IPS DF 19.7 (cell line): ENCODE results near the gene XG.
"Not testable (repeated sequence)": the region's sequence is repeated elsewhere in the genome, so short reads cannot be mapped to it uniquely, and the experiment has no call there.

Experiments used
- DNase-seq: peaks from one replicate; pipeline ENCODE4 v3.0.0-alpha.2; 2013; ENCODE audit warnings: low read depth, low spot score

The XG gene

DNA sequence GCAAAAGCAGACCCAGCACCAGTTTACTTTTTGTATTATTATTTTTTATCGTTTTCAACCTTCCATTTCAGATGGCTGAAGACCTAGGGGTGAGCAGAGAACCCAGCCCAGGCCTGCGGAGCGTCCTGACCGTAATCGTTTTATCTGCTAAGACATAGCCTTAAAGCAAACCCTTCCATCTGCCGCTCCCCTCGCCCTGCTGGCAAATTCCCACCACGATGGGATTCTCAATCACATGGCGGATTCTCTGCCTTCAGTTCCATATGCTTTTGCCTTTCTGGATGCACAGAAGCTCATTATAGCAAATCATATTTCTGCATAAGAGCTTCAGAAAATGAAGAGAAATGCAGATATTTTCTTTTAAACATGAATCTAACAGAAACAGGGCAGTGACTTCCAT, 18.6 kb upstream of the XG start:
- DNase-seq: no peak

DNA sequence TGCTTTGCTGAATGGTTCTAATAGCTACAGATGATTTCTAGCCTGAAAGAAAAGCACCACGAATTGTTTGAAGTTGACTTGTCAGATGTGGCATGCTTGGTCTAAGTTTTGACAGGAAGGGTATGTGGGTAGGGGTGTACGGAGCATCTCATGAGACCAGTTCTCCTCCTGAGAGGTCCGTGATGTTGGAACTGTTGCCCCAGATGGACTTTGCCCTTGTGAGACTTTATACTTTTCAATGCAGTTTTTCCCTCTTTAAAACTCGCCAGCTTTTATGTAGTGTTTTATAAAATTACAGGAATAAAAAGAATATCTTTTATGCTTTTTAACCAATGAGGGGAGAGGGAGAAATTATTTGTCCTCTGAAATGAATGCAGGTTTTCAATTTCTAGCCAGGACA, 16.6 kb upstream of the XG start:
- no peak for DNase-seq

GRCh38 chrX:2740672-2741071, 11.2 kb upstream of the XG start:
- DNase-seq: no peak

DNA sequence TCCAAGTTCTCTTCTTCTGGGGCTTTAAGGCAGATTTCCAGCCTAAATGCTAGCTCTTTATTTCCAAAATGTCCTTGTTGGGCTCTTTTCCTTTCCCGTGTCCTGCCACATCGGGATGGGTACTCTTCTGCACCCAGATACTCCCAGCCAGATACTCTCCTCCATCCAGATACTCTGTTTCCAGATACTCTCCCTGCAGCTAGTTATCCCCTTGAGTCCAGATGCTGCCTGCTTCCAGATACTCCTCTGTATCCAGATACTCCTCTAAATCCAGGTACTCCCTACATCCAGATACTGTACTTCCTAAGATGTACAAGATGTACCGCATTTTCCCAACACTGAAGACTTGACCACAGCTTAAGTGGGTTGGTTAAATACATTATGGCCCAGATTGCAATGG, 10.5 kb upstream of the XG start:
- no peak for DNase-seq

GRCh38 chrX:2746250-2746649, 5.6 kb upstream of the XG start:
- DNase-seq: not testable (repeated sequence)

- DNase-seq: no peak
These were observed 3.5 kb upstream of the XG start for GRCh38 chrX:2748171-2748814.

DNA sequence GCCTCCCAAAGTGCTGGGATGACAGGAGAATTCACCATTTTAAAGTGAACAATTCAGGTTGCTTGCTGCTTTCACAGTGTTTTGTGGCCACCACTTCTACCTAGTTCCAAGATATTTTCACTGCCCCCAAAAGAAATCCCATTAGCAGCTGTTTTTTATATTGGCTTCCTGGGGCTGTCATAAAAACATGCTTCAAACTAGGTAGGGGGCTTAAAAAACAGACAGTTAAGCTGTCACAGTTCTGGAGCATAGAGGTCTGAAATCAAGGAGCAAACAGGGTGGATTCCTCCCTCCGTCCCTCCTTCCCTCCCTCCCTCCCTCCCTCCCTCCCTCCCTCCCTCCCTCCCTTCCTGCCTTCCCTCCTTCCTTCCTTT, 3.0 kb upstream of the XG start:
- DNase-seq: no peak

GRCh38 chrX:2751291-2751690, 549 bp upstream of the XG start:
- no peak for DNase-seq

GRCh38 chrX:2752441-2752840, 601 bp downstream of the XG start:
- not testable (repeated sequence) for DNase-seq

GRCh38 chrX:2755163-2755715, 3.4 kb downstream of the XG start:
- DNase-seq: not testable (repeated sequence)

DNA sequence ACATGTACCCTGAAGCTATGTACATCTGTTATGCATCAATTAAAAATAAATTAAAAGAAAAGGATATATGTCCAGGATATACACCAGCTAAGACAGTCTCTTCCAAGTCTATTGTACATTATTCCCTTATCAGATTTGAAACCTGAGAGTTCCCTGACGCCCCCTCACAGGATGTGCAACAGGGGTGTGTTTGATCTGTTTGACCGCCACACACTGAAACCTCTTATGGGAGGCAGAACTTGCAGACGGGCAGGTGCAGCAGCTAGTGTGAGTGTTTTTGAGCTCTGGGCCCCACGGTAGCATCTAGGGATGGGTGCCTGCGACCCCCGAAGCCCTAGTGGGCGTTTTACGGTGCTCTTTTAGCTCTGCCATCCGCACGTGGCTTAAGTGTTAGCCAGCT, 4.7 kb downstream of the XG start:
- no peak for DNase-seq

- DNase-seq: no peak
These were observed 9.4 kb downstream of the XG start for GRCh38 chrX:2761246-2761645.

DNA sequence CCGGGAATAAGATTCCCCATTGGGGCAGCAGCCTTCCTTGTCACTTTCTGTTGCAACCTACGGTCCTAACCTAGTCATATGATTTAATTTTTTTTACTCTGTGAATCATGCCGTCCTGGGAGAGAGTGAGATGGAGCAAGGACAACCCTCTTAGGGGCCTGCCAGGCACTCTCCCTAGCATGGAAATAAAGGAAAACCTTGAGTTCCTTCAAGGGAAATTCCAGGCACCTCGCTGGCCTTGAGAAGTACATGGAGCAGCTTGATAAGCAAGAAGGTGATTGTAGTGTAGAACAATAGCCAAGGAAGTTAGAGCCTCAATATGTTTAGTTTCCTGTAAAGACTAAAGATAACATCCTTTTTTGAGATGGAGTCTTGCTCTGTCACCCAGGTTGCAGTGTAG, 10.8 kb downstream of the XG start:
- DNase-seq: not testable (repeated sequence)

DNA sequence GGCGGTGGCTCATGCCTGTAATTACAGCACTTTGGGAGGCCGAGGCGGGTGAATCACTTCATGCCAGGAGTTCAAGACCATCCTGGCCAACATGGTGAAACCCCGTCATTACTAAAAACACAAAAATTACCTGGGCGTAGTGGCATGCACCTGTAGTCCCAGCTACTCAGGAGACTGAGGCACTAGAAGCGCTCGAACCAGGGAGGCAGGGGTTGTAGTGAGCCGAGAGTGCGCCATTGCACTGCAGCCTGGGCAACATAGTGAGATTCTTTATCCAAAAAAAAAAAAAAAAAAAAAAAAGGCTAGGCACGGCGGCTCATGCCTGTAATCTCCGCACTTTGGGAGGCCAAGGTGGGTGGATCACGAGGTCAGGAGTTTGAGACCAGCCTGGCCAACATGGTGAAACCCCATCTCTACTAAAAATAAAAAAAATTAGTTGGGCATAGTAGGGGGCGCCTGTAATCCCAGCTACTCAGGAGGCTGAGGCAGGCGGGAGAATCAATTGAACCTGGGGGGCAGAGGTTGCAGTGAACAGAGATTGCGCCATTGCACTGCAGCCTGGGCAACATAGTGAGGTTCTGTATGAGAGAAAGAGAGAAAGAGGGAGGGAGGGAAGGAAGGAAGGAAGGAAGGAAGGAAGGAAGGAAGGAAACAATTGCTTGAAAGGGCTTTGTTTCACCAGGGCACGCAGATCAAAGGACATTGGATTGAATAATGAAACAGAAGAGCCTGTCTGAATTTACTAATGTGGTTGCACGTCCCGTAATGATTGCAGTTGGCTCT, 13.1 kb downstream of the XG start:
- DNase-seq: not testable (repeated sequence)

GRCh38 chrX:2765549-2765830, 13.7 kb downstream of the XG start:
- no peak for DNase-seq

GRCh38 chrX:2766906-2767305, 15.1 kb downstream of the XG start:
- DNase-seq: no peak

DNA sequence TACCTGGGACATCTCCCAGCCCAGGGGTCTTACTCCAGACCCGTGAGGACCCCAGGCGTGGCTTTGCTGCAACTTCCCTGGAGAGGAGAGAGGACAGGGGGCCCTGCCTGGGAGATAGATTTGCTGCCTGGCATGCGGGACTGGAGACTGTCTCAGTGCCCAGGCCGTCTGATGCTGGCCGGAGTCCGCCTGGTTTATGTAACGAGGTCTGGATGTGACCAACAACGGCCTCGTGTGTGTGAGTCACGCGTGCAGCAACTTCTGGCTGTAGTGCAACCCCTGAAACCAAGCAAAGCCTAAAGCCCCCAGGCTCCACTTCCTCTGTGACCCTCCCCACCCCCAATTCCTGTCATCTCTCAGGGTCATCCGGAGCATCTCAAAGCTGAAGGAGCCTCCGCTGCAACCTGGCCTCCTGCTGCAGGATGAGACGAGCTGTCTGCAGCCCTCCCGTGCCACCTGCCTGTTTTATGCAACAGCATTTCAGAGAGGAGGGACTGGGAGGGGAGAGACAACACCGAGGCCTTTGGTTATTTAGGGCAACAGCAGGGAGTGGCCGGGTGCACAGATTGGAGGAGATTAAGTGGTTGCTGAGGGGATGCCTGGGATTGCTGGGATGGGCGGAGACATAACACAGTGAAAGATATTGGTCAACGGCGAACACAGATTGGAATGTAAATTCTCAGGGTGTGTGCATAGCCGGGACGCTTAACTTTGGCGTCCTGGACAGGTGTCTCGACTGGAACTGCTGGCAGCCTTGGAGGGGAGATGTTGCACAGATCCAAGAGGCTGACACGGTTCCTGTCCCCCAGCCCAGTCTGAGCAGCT, 16.0 kb downstream of the XG start:
- no peak for DNase-seq

DNA sequence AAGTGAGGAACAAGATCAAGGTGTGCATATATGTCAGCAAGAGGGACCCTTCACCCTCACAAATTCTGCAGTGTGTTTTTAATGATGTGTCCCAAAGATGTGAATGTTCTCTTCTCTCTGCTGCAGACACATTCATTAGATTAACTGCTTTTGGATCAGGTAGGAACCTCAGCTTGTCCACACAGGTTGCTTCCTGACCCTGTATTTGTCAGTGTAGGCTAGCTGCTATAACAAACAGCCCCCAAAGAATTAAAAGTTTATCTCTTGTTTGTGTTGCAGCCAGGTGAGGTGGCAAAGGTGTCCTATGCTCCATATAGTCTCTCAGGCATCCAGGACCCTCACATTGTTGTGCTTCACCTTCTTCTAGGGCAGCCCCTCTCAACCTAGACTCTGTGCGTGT, 17.8 kb downstream of the XG start:
- no peak for DNase-seq

DNA sequence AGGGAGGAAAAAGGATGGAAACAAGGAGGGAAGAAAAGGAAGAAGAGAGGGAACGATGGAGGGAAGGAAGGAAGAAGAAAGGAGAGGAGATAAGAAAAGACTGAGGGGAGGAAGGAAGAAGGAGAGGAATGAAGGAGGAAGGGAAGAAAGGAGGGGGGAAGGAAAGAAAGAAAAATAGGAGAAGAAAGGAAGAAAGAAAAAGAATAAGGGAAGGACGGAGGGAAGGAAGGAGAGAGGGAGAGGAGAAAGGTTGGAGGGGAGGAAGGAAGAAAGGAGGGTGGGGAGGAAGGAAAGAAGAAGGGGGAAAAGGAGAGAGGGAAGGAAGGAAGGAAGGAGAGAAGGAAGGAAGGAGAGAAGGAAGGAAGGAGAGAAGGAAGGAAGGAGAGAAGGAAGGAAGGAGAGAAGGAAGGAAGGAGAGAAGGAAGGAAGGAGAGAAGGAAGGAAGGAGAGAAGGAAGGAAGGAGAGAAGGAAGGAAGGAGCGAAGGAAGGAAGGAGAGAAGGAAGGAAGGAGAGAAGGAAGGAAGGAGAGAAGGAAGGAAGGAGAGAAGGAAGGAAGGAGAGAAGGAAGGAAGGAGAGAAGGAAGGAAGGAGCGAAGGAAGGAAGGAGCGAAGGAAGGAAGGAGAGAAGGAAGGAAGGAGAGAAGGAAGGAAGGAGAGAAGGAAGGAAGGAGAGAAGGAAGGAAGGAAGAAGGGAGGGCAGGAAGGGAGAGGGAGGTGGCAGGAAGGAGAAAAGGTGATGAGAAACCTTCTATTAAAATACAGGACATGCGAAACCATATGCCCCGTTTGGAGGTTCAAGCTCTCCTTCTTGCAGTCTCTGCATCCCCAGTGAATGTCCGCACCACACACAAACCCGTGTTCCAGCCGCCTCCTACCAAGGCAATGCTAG, 21.6 kb downstream of the XG start:
- not testable (repeated sequence) for DNase-seq

GRCh38 chrX:2774057-2774456, 22.2 kb downstream of the XG start:
- no peak for DNase-seq

GRCh38 chrX:2774776-2775175, 22.9 kb downstream of the XG start:
- DNase-seq: no peak
